Thoracic aorta (tissue), 2 donors: Measurements from ENCODE around the gene EHD2. TPM values are rescaled to one million over a fixed set of nuclear protein-coding genes. Genes with fewer than 3 reads are reported as not detected.

ENCODE experiments used
- ATAC-seq: fragments of 150-250 bp; one replicate; pipeline ENCODE4 v1.8.0; 2017; ENCODE audit warnings: low read depth; ENCODE audit not compliant: insufficient number of reproducible peaks, low FRiP score
- DNase-seq: peaks from one replicate; pipeline ENCODE4 v3.0.0-alpha.2; 2020; ENCODE audit warnings: low spot score
- H3K27ac ChIP-seq, 2 donors: fragments of 200-600 bp; sonication (generic); 1 replicate in 1 of 2; 2 replicates in 1 of 2; pipeline ENCODE4 v1.5.1; 2016; ENCODE audit warnings: mild to moderate bottlenecking in 2 of 2, moderate library complexity in 2 of 2
- H3K27me3 ChIP-seq: fragments of 200-600 bp; sonication (generic); replicated peaks from 2 replicates; pipeline ENCODE4 v1.6.0; 2016; ENCODE audit warnings: mild to moderate bottlenecking; ENCODE audit not compliant: insufficient read depth
- H3K36me3 ChIP-seq: fragments of 200-600 bp; sonication (generic); one replicate; pipeline ENCODE4 v1.5.1; 2016
- H3K4me1 ChIP-seq, 2 donors: fragments of 200-600 bp; sonication (generic); 1 replicate in 1 of 2; 2 replicates in 1 of 2; pipeline versions ENCODE4 v1.5.1 to v1.6.0; 2016; ENCODE audit warnings: low read depth in 2 of 2, mild to moderate bottlenecking in 1 of 2; ENCODE audit not compliant: control insufficient read depth in 1 of 2
- H3K4me3 ChIP-seq: fragments of 200-600 bp; sonication (generic); 2 replicates; pipeline ENCODE4 v1.5.1; 2016; ENCODE audit warnings: mild to moderate bottlenecking
- H3K9me3 ChIP-seq: fragments of 200-600 bp; sonication (generic); 2 replicates; pipeline ENCODE4 v1.5.1; 2016
- total RNA-seq, 2 donors: library from RNA; depleted of rRNA; stranded (reverse); fragments of >200 nt; gene quantifications; one replicate each; pipeline versions ENCODE4 v1.1.0 to v1.2.3, GENCODE V29; 2016
- TF ChIP-seq, protein P1 (sequence below): fragments of 200-600 bp; sonication (generic); IDR thresholded peaks from one replicate; pipeline ENCODE4 v1.5.1; 2019; ENCODE audit warnings: antibody characterized with exemption

The EHD2 gene
- total RNA-seq, 2 donors from 2014 or later: 141 to 195 TPM

GRCh38 chr19:47681936-47682335, 31.3 kb upstream of the EHD2 start:
- Histone ChIP-seq H3K36me3 (peaks cover 25% of the 10 kb centered on the region), H3K4me3 (no peak overlapping the region), H3K9me3 (no peaks in the 10 kb centered on the region), H3K27ac (no peak overlapping the region), H3K27me3 (no peaks in the 10 kb centered on the region), H3K4me1 (peaks cover 3 to 7% of the 10 kb centered on the region in 2 donors)
- ATAC-seq (no peak), DNase-seq (no peak)
- TF ChIP-seq, protein P1, sequence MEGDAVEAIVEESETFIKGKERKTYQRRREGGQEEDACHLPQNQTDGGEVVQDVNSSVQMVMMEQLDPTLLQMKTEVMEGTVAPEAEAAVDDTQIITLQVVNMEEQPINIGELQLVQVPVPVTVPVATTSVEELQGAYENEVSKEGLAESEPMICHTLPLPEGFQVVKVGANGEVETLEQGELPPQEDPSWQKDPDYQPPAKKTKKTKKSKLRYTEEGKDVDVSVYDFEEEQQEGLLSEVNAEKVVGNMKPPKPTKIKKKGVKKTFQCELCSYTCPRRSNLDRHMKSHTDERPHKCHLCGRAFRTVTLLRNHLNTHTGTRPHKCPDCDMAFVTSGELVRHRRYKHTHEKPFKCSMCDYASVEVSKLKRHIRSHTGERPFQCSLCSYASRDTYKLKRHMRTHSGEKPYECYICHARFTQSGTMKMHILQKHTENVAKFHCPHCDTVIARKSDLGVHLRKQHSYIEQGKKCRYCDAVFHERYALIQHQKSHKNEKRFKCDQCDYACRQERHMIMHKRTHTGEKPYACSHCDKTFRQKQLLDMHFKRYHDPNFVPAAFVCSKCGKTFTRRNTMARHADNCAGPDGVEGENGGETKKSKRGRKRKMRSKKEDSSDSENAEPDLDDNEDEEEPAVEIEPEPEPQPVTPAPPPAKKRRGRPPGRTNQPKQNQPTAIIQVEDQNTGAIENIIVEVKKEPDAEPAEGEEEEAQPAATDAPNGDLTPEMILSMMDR: no peak

DNA sequence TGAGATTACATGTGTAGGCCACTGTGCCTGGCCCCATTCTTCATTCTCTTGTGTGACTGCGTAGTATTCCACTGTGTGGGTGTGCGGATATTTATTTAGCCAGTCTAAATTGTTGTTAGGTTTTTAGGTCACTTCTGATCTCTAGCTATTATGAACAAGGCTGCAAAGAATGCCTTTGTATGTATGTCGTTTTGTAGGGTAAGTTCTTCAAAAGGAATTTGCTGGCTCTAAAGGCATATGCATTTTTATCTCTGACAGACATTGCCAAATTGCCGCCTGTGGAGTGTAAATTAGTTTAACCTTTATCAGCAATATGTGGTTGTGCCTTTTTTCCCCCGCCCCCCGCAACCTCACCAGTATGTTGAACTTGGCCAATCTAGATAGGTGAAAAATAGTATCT, 30.3 kb upstream of the EHD2 start:
- Histone ChIP-seq H3K27ac (no peak overlapping the region), H3K4me3 (no peak overlapping the region), H3K27me3 (no peaks in the 10 kb centered on the region), H3K4me1 (peaks cover 3 to 7% of the 10 kb centered on the region in 2 donors), H3K9me3 (no peaks in the 10 kb centered on the region), H3K36me3 (peaks cover 25% of the 10 kb centered on the region)
- TF ChIP-seq, protein P1: no peak
- DNase-seq (no peak), ATAC-seq (no peak)

GRCh38 chr19:47686679-47687450, 26.4 kb upstream of the EHD2 start:
- TF ChIP-seq, protein P1: no peak
- no peak for DNase-seq
- peaks cover 5% of the 10 kb centered on the region for H3K36me3 ChIP-seq
- ATAC-seq: no peak
- no peaks in the 10 kb centered on the region for H3K9me3 ChIP-seq
- peaks cover 3 to 7% of the 10 kb centered on the region in 2 donors for H3K4me1 ChIP-seq
- H3K4me3 ChIP-seq: no peak overlapping the region
- no peaks in the 10 kb centered on the region for H3K27me3 ChIP-seq
- H3K27ac ChIP-seq: no peak overlapping the region

DNA sequence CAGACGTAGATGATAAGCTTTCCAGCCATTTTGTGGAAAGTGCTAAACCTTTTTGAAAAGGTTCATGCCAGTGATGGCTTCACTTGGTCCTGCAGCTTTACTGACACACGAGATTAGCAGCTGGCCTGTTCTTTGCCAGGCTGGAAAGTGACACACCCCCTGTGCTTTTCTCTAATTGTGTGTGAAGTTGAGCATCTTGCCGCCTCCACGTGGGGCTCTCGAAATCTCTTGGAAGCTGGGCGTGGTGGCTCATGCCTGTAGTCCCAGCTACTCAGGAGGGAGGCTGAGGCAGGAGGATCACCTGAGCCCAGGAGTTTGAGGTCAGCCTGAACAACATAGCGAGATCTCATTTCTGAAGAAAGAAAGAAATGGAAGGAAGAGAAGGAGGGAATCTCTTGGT, 25.3 kb upstream of the EHD2 start:
- Histone ChIP-seq H3K4me3 (no peak overlapping the region), H3K4me1 (peaks cover 2 to 3% of the 10 kb centered on the region in 2 donors), H3K27ac (no peak overlapping the region), H3K36me3 (peaks cover 5% of the 10 kb centered on the region), H3K9me3 (no peaks in the 10 kb centered on the region), H3K27me3 (no peaks in the 10 kb centered on the region)
- DNase-seq (no peak), ATAC-seq (no peak)
- TF ChIP-seq, protein P1: no peak

DNA sequence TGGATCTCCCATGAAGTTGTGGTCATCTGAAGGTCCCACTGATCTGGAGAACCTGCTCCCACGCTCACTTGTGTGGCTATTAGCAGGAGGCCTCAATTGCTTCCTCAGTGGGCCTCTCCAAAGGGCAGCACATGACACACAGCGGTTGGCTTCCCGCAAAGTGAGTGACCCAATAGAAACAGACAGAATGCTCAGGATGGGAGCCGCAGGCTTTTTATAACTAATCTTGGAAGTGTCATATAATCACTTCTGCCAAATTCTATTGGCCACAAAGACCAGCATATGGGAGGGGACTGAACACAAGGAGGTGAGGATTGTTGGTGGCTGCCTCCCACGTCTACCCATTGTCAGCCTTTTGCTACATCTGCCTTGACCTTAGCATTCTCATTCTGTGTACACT, 22.1 kb upstream of the EHD2 start:
- Histone ChIP-seq H3K36me3 (peaks cover 5% of the 10 kb centered on the region), H3K4me3 (no peak overlapping the region), H3K4me1 (no peaks in the 10 kb centered on the region), H3K27me3 (no peaks in the 10 kb centered on the region), H3K27ac (no peak overlapping the region), H3K9me3 (no peaks in the 10 kb centered on the region)
- ATAC-seq (no peak), DNase-seq (no peak)
- TF ChIP-seq, protein P1: no peak
